Upper lobe of left lung (tissue), 4 donors: Measurements from ENCODE around the gene TENM3.

Source experiments
- EP300 ChIP-seq, 4 donors: sonication (generic); formaldehyde crosslinking; IDR thresholded peaks; one replicate each; pipeline ENCODE4 v1.5.1; 2017; ENCODE audit warnings: antibody characterized with exemption in 4 of 4, control low read depth in 2 of 4
- POLR2AphosphoS5 ChIP-seq, 2 donors: sonication (generic); formaldehyde crosslinking; IDR thresholded peaks; one replicate each; pipeline ENCODE4 v1.5.1; 2017; ENCODE audit warnings: antibody characterized with exemption in 2 of 2
- TF ChIP-seq, protein P1 (sequence below), 6 experiments: fragments of 450-650 bp in 4 of 6; fragments of 200-600 bp in 2 of 6; sonication (generic) in 2 of 6; IDR thresholded peaks; one replicate each; pipeline ENCODE4 v1.5.1; 2016 to 2019; ENCODE audit warnings: antibody characterized with exemption in 6 of 6

DNA sequence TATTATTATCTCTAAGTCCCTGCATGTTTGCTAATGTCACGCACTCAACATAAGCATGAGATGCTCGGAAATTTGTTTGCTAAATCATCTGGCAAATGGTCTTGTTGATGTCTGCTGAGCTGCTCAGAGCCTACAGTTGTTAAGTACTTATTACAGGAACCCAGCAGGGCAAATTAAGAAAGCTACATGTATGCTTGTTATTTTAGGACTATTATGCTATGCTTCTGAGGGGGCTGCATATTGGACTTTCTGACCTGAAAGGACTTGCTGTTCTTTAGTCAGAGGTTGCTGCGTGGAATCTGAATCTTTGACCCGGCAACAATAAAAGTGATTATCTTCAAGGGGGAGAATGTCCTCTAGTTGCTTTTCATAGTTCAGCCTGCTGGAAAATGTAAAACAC is 36.3 kb upstream of the TENM3 start:
- TF ChIP-seq EP300 (IDR thresholded peaks at IDR 0.05) = no peak
- TF ChIP-seq, protein P1, sequence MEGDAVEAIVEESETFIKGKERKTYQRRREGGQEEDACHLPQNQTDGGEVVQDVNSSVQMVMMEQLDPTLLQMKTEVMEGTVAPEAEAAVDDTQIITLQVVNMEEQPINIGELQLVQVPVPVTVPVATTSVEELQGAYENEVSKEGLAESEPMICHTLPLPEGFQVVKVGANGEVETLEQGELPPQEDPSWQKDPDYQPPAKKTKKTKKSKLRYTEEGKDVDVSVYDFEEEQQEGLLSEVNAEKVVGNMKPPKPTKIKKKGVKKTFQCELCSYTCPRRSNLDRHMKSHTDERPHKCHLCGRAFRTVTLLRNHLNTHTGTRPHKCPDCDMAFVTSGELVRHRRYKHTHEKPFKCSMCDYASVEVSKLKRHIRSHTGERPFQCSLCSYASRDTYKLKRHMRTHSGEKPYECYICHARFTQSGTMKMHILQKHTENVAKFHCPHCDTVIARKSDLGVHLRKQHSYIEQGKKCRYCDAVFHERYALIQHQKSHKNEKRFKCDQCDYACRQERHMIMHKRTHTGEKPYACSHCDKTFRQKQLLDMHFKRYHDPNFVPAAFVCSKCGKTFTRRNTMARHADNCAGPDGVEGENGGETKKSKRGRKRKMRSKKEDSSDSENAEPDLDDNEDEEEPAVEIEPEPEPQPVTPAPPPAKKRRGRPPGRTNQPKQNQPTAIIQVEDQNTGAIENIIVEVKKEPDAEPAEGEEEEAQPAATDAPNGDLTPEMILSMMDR (IDR thresholded peaks at IDR 0.05) = no peak
- no peak for TF ChIP-seq POLR2AphosphoS5 (IDR thresholded peaks at IDR 0.05)
